GM21723 (cell line): ENCODE data around the gene ARHGDIA.

ENCODE experiments used
- ATAC-seq: cut with Tn5 transposase; IDR thresholded peaks from one replicate; pipeline ENCODE4 v1.9.1; 2021; ENCODE audit warnings: mild to moderate bottlenecking, moderate library complexity; ENCODE audit not compliant: unreplicated experiment

The ARHGDIA gene

DNA sequence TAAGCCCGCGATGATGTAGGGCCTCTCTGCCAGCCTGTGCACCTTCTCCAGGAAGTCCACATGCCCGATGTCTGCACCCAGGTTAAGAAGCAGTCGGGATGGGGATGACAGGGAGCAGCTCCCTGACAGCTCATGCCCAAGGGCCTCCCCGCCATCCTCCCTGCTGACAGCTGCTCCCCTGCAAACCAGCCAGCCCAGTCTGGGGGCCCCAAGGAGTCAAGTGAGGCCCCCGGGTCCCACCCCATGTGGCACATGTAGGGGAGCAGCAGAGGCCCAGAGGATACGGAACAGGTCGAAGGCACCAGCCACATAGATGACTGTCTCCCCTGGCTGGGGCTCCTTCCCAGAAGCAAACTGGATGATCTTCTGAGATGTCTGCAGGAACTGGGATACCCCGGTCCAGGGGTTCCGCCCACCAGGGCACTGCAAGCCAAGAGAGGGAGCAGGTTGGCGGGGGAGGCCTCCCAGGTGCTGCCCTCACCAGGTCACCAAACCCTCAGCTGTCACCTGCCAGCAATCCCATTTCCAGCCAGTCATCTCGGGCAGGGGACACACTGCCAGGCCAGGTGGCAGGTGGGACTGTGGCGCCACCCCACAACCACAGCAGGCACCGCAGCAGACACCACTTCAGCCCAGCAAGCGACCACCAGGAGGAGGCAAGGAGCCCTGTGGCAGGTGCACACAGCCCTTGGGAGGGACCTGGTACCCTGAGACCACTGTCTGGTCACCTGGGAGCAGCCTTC, 35.5 kb upstream of the ARHGDIA start:
- no peak for ATAC-seq

DNA sequence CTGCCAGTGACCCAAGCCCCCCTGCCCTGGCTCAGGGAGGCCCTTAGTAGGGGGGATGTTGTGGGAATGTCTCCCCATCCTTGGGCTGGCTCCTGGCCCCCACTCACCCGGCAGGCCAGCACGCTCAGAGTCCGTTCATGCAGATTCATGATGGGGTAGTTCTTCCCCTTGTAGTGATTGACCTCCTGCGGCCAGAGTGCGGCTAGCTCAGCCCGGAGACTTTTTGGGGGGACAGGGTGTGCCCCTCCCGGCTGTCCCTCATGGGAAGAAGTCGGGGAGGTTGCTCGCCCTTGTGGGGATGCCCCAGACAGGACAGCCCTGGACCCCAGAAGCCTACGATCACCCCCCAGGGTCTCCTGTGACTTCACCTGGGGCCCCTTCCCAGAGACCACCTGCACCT, 34.9 kb upstream of the ARHGDIA start:
- ATAC-seq = no peak

DNA sequence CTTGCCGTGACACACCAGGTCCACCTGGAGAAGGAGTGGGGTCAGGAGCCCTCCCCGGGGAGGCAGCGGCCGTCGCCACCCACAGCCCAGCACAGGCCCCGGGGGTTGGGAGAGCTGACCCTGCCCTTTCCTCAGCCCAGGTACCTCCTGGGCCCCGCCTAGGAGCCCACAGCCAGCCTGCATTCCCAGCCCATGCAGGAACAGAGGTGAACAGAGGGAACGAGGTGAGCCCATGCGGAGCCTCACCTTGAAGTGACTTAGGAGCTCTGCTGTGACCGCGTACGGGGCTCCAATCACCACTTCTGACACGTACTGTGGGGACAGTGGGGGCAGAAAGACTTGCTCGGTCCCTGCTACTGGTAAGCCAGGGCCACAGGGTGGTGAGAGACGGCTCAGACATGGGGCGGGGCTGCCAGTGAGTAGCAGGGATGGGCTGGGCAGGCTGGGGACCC, 34.3 kb upstream of the ARHGDIA start:
- no peak for ATAC-seq

DNA sequence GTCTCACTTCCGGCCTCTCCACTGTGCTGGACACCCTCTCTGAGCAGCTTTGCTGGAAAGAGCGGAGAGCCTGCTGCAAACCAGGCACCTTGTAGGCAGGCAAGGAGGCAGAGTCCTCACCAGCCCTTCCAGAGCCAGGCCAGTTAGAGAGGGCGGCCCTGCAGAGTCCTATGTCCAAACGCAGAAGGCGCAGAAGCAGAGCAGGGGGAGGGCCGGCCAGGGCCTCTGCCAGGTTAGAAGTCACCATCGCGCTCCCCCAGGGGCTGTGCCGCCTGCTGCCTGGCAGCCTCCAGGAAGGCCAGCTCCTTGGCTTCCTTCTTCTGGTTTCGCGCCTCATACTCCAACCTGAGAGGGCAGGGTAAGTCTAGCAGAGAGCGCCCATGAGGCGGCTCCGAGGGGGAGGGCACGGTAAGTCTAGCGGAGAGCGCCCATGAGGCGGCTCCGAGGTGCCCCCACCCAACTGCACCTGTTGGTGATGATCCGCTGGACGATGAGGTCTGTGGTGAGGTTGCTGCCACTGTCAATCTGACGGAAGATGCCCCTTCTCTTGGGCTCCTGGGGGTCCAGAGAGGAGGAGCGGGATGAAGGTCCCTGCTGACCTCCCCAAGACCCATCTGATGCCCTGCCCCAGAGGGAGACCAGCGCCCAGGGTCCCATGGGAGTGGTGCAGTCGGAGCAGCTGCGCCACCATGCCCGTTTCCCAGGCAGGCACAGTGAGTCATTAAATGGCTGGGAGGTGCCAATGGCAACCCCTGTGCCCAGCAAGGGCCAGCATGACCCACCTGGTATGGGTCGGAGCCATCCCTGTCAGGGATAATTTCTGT, 33.7 kb upstream of the ARHGDIA start:
- ATAC-seq = no peak

DNA sequence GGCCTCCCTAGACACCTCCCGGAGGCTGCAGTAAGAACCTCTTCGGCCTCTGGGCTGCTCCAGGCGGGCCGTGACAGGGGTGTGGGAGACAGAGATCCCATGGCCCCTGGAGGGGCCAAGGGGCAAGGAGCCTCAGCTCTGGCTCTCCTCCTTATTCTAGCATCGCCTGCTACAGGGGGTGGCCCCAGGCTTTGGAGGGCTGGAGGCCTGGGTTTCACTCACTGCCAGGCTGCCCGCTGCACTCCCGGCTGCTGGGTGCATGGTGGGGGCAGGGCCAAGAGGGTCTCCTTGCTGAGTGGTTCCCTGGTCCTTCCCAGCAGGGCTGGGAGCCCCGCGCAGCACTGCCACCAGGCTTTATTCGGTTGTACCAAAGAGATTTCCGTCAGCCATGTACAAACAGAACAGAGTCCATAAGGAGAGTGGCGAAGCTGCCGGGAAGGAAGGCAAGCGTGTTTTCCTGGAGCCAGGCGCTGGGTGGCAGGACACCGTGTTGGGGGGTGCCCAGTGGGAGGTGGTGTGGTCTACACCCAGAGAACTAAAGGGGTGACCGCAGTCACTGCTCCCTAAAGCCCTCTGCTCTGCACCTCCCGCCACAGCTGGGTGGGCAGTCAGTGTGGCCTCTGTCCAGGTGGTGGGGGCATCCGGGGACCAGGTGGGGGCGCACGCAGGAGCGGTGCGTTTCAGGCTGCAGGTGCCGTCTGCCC, 32.9 kb upstream of the ARHGDIA start:
- no peak for ATAC-seq

DNA sequence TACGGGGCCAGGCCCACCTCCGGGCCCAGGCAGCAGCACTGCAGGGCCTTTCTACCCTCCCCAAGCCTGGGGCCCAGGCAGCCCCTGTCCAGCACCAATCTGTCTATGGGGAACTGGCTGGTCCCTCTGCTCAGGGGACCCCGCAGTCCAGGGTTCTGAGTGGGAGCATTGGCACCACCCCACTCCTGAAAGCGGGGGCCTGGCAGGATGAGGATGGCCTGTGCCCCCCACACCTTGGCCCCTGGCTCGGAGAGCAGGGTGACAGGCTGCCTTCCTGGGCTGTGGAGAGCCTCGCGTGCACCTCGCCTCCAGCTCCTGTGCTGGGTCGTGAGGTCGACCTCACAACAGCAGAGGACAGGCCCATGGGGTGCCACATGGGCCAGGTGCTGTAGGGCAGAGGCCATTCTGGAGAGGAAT, 32.3 kb upstream of the ARHGDIA start:
- ATAC-seq = no peak

DNA sequence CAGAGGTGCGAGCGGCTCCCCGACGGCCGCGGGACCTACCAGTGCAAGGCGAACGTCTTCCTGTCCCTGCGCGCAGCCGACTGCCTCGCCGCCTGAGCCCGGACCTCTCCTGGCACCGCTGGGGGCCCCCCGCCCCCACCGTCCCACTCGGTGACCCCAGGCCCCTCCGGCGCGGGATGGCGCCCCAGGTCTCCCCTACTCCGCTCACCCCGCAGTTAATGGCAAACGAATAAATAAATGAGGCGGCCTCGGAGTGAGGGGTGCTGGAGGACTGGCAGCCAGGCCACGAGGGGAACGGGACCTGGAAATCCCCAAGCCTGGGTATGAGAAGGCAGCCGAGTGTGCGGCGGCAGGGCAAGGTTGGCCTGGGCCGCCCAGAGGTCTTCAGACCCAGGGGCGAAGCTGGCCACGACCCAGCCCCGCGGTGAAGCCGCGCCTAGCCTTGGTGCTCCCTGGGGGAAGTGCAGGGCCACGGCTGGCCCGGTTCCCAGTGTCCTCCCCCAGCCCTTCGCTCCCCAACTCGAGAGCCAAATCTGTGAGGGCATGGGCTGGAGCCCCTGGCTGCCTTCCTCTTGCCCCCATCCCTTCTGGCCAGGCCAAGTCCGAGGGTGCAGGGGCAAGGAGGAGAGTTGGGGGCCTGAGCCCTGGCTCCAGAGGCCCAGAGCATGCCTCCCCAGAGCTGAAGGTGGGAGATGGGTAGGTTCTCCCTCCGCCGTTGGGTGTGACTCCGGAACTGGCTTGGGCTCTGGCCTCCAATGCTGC, 31.7 kb upstream of the ARHGDIA start:
- ATAC-seq = no peak

DNA sequence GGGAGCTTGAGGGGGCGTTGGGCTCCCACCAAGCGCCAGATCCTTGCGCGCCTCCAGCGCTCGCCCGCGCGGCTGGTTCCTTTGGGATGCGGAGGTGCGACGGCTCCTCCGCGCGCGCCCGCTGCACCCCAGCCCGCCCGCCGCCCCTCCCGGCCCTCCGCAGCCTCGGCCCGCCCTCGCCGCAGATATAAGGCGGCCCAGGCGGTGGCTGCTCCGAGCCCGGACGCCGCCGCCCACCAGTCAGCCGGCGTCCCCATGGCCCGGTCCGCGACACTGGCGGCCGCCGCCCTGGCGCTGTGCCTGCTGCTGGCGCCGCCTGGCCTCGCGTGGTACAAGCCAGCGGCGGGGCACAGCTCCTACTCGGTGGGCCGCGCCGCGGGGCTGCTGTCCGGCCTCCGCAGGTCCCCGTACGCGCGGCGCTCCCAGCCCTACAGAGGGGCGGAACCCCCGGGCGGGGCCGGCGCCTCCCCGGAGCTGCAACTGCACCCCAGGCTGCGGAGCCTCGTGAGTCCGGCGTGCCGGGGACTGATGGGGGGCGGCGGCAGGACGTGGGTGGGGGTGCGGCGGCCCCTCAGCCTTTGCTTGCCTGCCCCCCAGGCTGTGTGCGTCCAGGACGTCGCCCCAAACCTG, 31.0 kb upstream of the ARHGDIA start, which contains the start of gene NPB:
TSS of gene NPB (plus strand) at position 216 of the 630 bp plus-strand sequence. CDS start at position 256, 40 bp downstream.
- ATAC-seq = no peak

DNA sequence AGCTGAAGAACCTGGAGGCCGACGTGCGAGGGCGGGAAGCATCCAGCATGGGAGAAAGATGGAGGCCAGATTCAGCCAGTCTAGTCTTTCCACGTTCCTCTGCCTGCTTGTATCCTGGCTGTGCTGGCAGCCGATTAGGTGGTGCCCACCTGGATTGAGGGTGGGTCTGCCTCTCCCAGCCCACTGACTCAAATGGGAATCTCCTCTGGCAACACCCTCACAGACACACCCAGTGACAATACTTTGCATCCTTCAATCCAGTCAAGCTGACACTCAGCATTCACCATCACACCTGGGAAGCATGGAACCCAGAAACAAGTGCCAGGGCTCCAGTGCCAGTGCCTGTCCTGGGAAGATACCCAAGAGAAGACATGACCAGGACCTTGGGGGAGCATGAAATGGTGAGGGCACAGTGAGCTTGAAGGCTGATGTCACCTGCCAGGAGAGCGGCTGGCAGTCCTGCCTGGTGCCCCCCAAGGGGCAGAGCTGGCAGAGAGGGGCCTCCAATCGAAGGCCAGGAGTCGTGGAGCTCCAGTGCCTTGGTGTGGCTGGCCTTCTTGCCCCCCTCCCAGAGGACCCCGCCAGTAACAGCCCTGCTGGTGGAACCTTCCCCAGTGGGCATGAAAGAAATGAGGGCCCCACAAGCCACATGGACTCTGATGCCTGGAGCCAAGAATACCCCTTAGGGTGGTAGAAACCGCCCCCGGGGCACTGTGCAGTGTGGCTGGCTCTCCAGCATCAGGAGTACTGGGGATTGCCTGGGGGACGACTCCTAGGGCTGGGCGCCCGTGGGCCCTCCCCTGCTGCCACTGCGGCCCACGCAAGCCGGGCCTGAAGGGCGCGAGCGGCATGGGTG, 30.3 kb upstream of the ARHGDIA start:
- no peak for ATAC-seq

DNA sequence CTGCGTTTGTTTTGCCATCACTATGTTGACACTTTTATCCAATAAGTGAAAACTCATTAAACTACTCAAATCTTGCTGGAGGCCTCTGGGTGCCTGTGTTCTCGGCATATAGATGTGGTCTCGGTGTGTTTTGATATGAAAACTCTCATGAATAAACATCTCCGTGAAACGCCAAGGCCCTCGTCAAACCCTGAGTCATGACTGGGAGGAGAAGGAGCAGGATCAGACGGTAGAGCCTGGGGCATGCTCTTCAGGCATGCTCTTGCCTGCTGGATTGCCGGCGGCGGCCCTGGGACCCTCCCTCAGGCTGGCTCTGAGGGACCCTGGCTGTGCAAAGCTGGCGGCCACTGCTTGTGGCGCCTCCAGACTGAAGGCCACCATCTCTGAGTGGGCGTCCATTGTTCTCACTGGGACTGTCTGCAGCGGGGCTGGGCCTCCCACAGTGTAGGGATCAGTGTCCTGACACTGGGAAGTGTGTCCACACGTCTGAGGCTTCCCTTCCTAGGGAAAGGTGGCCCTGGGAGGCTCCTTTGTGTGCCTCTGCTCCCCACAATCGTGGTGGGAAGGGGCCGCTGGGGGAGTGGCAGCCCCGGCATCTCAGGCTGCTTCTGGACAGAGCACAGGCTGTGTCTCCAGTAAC, 29.2 kb upstream of the ARHGDIA start:
- no peak for ATAC-seq

DNA sequence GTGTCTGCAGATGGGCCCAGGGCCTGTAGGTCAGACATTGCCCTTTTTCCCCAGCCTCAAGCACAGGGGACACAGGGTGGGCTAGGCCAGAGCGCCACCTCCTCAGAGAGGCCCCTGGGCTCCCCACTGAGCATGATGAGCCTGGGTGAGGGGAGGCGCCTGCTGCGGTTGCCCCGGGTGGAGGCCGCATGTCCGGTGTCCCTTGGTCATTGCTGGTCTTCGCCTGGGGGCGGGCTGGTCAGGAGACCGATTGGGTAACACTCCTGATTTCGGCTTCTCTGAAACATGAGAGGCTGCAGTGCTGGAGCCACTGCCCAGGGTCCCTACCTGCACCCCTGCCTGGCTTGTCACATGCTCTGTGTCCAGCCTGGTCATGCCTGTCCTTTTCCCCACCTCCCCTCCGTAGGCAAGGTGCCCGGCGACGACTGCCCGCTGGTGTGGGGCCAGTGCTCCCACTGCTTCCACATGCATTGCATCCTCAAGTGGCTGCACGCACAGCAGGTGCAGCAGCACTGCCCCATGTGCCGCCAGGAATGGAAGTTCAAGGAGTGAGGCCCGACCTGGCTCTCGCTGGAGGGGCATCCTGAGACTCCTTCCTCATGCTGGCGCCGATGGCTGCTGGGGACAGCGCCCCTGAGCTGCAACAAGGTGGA, 28.5 kb upstream of the ARHGDIA start:
- no peak for ATAC-seq

DNA sequence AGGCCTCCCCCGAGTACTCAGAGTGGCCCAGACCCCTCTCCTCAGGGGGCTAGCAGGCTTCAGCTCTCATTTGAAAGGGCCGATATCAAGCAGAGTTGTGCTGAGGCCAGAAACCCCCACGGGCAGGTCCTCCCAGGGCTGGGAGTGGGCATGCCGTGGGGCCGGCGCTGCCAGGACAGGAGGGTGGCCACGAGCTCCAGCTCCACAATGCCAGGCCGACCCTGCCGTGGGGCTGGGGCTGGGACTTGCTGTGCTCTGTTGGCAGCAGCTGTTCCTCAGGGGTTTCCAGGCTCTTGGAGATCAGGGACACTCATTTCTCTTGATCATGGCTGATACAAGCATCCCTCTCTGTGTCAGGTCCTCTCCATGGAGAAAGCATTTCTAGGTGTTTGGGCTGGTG, 27.7 kb upstream of the ARHGDIA start:
- no peak for ATAC-seq

DNA sequence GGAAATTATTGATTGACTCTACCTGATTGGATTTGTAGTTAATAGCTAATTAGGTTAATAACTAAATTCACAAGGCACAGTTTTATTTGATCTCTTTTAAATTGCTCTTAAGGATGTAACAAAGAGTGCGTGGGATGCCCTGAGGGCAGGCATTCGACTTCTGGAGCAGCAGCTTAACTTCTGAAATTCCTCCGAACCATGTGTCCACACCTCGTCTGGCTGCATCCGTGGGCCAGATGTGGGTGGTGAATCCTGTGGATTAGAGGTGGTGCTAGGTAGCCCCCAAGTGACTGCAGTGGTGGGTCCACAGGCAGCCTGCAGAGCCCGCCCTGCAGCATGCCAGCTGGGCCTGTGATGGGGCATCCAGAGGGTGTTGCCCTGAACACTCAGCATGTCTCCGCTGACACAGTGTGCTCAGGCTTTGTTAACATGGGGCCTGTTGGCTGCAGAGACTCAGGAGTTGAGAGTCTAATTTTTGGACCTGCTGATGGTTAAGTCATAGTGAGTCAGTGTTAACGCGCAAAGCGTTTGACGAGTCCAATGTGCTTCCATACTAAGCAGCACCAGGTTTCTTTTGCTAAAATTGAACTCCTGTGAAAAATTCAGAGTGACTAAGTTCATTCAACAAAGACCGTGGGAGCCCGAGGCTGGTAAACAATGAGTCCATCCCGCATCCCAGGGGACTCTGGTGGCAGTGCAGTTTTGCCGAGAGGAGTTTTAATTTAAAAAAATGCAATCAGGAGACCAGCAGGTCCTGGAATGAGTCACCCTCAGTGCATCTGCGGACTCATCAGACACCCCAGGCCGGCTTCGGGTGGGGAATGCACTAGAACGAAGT, 27.1 kb upstream of the ARHGDIA start:
- ATAC-seq = no peak

DNA sequence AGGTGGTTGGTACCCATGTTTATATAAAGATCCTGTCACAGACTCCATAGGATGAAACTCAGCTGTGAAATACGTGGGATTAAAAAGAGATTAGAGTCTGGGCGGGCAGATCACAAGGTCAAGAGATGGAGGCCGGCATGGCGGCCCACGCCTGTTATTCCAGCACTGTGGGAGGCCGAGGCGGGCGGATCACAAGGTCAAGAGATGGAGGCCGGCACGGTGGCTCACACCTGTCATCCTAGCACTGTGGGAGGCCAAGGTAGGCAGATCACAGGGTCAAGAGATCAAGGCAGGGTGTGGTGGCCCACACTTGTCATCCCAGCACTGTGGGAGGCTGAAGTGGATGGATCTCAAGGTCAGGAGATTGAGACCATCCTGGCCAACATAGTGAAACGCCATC, 24.3 kb upstream of the ARHGDIA start:
- no peak for ATAC-seq

DNA sequence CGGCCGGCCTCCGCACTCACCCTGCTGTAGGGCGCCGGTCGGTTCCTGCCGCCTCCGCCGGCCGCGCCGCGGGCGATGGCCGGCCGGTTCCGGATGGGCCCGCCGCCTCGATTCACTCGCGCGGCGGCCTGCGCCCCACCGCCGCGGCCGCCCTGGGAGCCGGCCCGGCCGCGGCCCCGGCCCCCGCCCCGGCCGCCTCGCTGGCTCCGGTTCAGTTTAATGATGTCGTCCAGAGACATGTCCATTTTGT, 20.1 kb upstream of the ARHGDIA start:
- ATAC-seq = no peak

DNA sequence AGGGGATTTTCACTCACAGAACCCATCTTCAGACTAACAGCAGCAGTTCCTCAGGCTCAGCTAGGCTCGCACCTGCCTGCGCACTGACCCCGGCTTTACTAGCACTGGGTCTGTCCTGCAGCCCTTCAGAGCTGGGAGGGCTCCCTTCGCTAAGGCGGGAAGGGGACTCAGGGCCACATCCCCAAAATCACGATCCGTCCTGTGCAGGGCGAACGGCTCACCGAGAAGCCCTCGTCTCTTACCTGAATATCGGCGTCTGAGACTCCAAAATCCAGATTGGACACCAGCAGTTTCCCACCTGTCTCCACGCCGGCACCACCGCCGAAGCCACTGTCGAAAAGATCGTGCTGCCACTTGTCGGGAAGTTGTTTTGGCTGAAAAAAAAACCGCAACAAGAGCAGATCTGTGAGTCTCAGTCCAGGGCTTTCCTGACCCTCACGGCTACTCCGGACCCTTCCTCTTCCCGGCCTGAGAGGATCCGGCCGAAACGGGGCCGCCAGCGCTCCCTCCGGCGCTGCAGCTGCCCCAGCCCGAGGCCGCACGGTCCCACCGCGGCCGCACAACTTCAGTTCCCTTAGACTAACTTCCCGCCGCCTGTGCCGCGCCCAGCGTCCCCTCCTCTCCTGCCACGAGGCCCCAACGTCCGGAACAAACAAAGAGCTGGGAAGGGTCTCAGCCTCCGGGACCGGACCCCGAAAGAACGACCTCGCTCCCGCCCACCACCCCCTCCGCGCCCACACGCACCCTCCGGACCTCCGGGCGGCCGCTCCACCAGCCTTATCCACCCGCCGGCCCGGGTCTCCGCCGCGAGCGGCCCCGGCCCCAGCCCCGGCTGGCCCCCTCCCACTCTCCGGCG, 19.5 kb upstream of the ARHGDIA start:
- no peak for ATAC-seq

DNA sequence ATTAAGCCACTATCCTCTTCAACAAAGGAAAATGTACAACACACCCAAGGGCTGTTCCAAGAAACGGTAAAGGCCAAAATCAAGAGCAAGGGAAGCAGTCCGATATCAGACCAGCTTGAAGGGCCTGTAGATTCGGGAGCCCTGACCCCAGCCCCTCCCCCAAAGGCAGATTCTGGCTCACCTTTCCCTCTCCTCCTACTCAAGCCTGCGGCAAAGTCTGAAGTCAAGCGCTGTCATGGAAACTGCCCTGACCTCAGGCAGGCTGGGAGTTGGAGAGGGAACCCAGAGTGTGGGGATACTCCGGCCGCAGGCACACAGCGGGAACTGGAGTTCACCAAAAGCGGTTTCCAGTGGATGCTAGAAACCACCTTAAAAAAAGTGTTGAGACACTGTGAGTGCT, 18.5 kb upstream of the ARHGDIA start:
- ATAC-seq = no peak
